Neural cell (in vitro differentiated cells): Measurements from ENCODE around the gene GNPTG. TPM values are rescaled to one million over a fixed set of nuclear protein-coding genes. Genes with fewer than 3 reads are reported as not detected.

Experiments
- H2AFZ ChIP-seq: fragments of 200-600, 300-800 bp; sonication (generic), shearing (Covaris generic); 2 replicates; pipeline ENCODE4 v1.6.0; 2014; ENCODE audit warnings: low read depth, mild to moderate bottlenecking, antibody characterized with exemption, low read length, moderate library complexity
- H3F3A ChIP-seq: fragments of 200-600 bp; shearing (Covaris generic); 2 replicates; pipeline ENCODE4 v1.6.1; 2016; ENCODE audit warnings: mild to moderate bottlenecking, moderate library complexity, mixed read lengths, antibody characterized with exemption, low read length; ENCODE audit not compliant: insufficient read depth, poor library complexity, severe bottlenecking
- H3K27ac ChIP-seq: fragments of 200-600, 300-800 bp; sonication (generic), shearing (Covaris generic); 2 replicates; pipeline ENCODE4 v1.5.1; 2014; ENCODE audit warnings: mild to moderate bottlenecking, low read length, moderate library complexity
- H3K27me3 ChIP-seq: fragments of 300-800, 200-600 bp; sonication (generic), shearing (Covaris generic); 2 replicates; pipeline ENCODE4 v1.6.0; 2014; ENCODE audit warnings: mild to moderate bottlenecking, low read depth, low read length, moderate library complexity; ENCODE audit not compliant: insufficient read depth
- H3K36me3 ChIP-seq: fragments of 300-800, 200-600 bp; sonication (generic), shearing (Covaris generic); 2 replicates; pipeline ENCODE4 v1.5.1; 2014; ENCODE audit warnings: mild to moderate bottlenecking, antibody characterized with exemption, low read length, moderate library complexity; ENCODE audit not compliant: insufficient read depth
- H3K4me2 ChIP-seq: fragments of 300-800, 200-600 bp; sonication (generic), shearing (Covaris generic); 2 replicates; pipeline ENCODE4 v1.6.0; 2014; ENCODE audit warnings: mild to moderate bottlenecking, low read length
- H3K4me3 ChIP-seq: fragments of 300-800, 200-600 bp; sonication (generic), shearing (Covaris generic); 2 replicates; pipeline ENCODE4 v1.5.1; 2014; ENCODE audit warnings: mild to moderate bottlenecking, low read length, moderate library complexity
- H3K79me2 ChIP-seq: fragments of 200-600 bp; shearing (Covaris generic); replicated peaks from 2 replicates; pipeline ENCODE4 v1.6.0; 2014; ENCODE audit warnings: mild to moderate bottlenecking, low read length, moderate library complexity; ENCODE audit not compliant: insufficient read depth
- H3K9ac ChIP-seq: fragments of 300-800, 200-600 bp; sonication (generic), shearing (Covaris generic); 2 replicates; pipeline ENCODE4 v1.6.1; 2016; ENCODE audit warnings: mild to moderate bottlenecking, low read length, mixed read lengths
- H3K9me2 ChIP-seq: fragments of 200-600 bp; shearing (Covaris generic); 2 replicates; pipeline ENCODE4 v1.6.1; 2016; ENCODE audit warnings: mild to moderate bottlenecking, low read length, mixed read lengths; ENCODE audit not compliant: insufficient read depth
- H3K9me3 ChIP-seq: fragments of 200-600, 300-800 bp; sonication (generic), shearing (Covaris generic); 2 replicates; pipeline ENCODE4 v1.6.1; 2016; ENCODE audit warnings: mild to moderate bottlenecking, mixed run types, low read length, moderate library complexity, mixed read lengths
- H4K20me1 ChIP-seq: fragments of 200-600 bp; shearing (Covaris generic); 2 replicates; pipeline ENCODE4 v1.6.1; 2016; ENCODE audit warnings: mild to moderate bottlenecking, mixed run types; ENCODE audit not compliant: insufficient read depth
- EP300 ChIP-seq: fragments of 450-650 bp; conservative IDR thresholded peaks from 2 replicates; pipeline ENCODE4 v1.6.1; 2014; ENCODE audit warnings: antibody characterized with exemption, mild to moderate bottlenecking, moderate library complexity; ENCODE audit not compliant: poor library complexity, severe bottlenecking
- EZH2 ChIP-seq: fragments of 200-600, 300-800 bp; shearing (Covaris generic), sonication (generic); IDR thresholded peaks from 2 replicates; pipeline ENCODE4 v1.6.1; 2014; ENCODE audit warnings: antibody characterized with exemption, low read length, borderline replicate concordance, mild to moderate bottlenecking; ENCODE audit not compliant: insufficient read depth, poor library complexity, severe bottlenecking
- MXI1 ChIP-seq: fragments of 450-650 bp; conservative IDR thresholded peaks from 2 replicates; pipeline ENCODE4 v1.6.1; 2014; ENCODE audit warnings: antibody characterized with exemption, mild to moderate bottlenecking; ENCODE audit not compliant: poor library complexity, severe bottlenecking
- POLR2AphosphoS5 ChIP-seq: IDR thresholded peaks from 2 replicates; pipeline ENCODE4 v1.6.1; 2012
- RAD21 ChIP-seq: fragments of 450-650 bp; conservative IDR thresholded peaks from 2 replicates; pipeline ENCODE4 v1.6.1; 2014; ENCODE audit warnings: antibody characterized with exemption, mild to moderate bottlenecking, moderate library complexity
- SMC3 ChIP-seq: fragments of 450-650 bp; conservative IDR thresholded peaks from 2 replicates; pipeline ENCODE4 v1.6.1; 2014; ENCODE audit warnings: antibody characterized with exemption, mild to moderate bottlenecking, moderate library complexity; ENCODE audit not compliant: poor library complexity
- TAF1 ChIP-seq: IDR thresholded peaks from 2 replicates; pipeline ENCODE4 v1.6.1; 2012; ENCODE audit warnings: low read depth
- polyA plus RNA-seq: library from polyadenylated mRNA; depleted of rRNA; stranded (reverse); fragments of >200 nt; gene quantifications from 2 replicates; pipeline ENCODE4 v1.2.3, GENCODE V29; 2014
- TF ChIP-seq, protein P1 (sequence below): fragments of 450-650 bp; IDR thresholded peaks from 2 replicates; pipeline ENCODE4 v1.5.1; 2014; ENCODE audit warnings: antibody characterized with exemption, mild to moderate bottlenecking, moderate library complexity; ENCODE audit not compliant: poor library complexity, severe bottlenecking
- TF ChIP-seq, protein P2 (sequence below): IDR thresholded peaks from 2 replicates; pipeline ENCODE4 v1.6.1; 2012; ENCODE audit warnings: borderline replicate concordance

The GNPTG gene
- polyA plus RNA-seq, 1 donor from 2014 or later: 90.5 TPM

DNA sequence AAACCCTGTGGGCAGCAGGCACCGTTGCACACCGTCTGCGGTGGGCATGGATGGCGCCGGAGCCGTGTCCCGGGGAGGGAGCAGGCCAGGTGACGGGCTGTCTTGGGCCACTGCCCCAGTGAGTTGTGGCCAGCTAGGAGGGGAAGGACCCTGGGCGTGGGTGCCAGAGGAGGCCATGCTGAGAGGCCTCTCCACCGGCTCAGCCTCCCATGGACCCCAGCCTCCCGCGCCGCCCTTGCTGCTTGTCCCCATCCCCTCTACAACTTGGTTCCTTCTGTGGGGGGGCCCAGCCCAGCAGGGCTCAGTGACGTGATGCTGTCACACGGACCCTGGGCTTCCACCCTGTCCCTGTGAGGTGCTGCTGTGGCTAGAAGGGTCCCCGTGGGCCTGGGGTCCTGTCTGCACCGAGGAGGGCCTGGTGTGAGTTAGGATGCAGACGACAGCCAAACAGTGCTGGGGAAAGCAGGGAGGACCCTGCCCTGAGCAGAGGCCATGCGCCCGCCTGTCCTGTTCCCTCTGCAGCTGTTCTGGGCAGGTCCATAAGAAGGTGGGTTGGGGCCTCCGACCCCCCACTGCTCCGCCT, 31.0 kb upstream of the GNPTG start:
- Histone ChIP-seq H3K36me3 (no peaks in the 10 kb centered on the region), H3K27ac (no peak overlapping the region), H3K27me3 (no peaks in the 10 kb centered on the region), H3K9ac (no peak overlapping the region), H3K4me3 (no peak overlapping the region), H3F3A (no peaks in the 10 kb centered on the region), H4K20me1 (peaks cover 8% of the 10 kb centered on the region), H2AFZ (no peak overlapping the region), H3K9me2 (no peaks in the 10 kb centered on the region), H3K79me2 (peaks cover 15% of the 10 kb centered on the region), H3K9me3 (no peaks in the 10 kb centered on the region), H3K4me2 (no peak overlapping the region)
- TF ChIP-seq, protein P1, sequence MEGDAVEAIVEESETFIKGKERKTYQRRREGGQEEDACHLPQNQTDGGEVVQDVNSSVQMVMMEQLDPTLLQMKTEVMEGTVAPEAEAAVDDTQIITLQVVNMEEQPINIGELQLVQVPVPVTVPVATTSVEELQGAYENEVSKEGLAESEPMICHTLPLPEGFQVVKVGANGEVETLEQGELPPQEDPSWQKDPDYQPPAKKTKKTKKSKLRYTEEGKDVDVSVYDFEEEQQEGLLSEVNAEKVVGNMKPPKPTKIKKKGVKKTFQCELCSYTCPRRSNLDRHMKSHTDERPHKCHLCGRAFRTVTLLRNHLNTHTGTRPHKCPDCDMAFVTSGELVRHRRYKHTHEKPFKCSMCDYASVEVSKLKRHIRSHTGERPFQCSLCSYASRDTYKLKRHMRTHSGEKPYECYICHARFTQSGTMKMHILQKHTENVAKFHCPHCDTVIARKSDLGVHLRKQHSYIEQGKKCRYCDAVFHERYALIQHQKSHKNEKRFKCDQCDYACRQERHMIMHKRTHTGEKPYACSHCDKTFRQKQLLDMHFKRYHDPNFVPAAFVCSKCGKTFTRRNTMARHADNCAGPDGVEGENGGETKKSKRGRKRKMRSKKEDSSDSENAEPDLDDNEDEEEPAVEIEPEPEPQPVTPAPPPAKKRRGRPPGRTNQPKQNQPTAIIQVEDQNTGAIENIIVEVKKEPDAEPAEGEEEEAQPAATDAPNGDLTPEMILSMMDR: no peak
- TF ChIP-seq TAF1 (no peak), POLR2AphosphoS5 (no peak), SMC3 (no peak), EZH2 (no peak), RAD21 (no peak), MXI1 (no peak), EP300 (no peak)
- TF ChIP-seq, protein P2, sequence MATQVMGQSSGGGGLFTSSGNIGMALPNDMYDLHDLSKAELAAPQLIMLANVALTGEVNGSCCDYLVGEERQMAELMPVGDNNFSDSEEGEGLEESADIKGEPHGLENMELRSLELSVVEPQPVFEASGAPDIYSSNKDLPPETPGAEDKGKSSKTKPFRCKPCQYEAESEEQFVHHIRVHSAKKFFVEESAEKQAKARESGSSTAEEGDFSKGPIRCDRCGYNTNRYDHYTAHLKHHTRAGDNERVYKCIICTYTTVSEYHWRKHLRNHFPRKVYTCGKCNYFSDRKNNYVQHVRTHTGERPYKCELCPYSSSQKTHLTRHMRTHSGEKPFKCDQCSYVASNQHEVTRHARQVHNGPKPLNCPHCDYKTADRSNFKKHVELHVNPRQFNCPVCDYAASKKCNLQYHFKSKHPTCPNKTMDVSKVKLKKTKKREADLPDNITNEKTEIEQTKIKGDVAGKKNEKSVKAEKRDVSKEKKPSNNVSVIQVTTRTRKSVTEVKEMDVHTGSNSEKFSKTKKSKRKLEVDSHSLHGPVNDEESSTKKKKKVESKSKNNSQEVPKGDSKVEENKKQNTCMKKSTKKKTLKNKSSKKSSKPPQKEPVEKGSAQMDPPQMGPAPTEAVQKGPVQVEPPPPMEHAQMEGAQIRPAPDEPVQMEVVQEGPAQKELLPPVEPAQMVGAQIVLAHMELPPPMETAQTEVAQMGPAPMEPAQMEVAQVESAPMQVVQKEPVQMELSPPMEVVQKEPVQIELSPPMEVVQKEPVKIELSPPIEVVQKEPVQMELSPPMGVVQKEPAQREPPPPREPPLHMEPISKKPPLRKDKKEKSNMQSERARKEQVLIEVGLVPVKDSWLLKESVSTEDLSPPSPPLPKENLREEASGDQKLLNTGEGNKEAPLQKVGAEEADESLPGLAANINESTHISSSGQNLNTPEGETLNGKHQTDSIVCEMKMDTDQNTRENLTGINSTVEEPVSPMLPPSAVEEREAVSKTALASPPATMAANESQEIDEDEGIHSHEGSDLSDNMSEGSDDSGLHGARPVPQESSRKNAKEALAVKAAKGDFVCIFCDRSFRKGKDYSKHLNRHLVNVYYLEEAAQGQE: no peak

DNA sequence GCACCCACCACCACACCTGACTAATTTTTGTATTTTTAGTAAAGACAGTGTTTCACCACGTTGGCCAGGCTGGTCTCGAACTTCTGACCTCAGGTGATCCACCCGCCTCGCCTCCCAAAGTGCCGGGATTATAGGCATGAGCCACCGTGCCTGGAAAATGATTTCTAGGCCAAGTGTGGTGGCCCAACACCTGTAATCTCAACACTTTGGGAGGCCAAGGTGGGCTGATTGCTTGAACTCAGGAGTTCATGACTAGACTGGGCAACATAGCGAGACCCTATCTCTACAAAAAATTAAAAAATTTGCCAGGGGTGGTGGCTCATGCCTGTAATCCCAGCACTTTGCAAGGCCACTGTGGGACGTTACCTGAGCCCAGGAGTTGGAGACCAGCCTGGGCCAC, 29.3 kb upstream of the GNPTG start:
- H2AFZ ChIP-seq: no peak overlapping the region
- no peak overlapping the region for H3K9ac ChIP-seq
- H3K79me2 ChIP-seq: peaks cover 5% of the 10 kb centered on the region
- H3K9me2 ChIP-seq: no peaks in the 10 kb centered on the region
- no peaks in the 10 kb centered on the region for H4K20me1 ChIP-seq
- H3K9me3 ChIP-seq: no peaks in the 10 kb centered on the region
- no peak overlapping the region for H3K27ac ChIP-seq
- H3K27me3 ChIP-seq: no peaks in the 10 kb centered on the region
- H3K4me2 ChIP-seq: no peak overlapping the region
- H3K36me3 ChIP-seq: no peaks in the 10 kb centered on the region
- H3K4me3 ChIP-seq: no peak overlapping the region
- no peak for TF ChIP-seq MXI1
- TF ChIP-seq EP300: no peak
- no peak for TF ChIP-seq EZH2
- TF ChIP-seq, protein P2: no peak
- TF ChIP-seq, protein P1: no peak
- TF ChIP-seq SMC3: no peak
- no peak for TF ChIP-seq TAF1
- no peak for TF ChIP-seq RAD21
- TF ChIP-seq POLR2AphosphoS5: no peak
- H3F3A ChIP-seq: no peaks in the 10 kb centered on the region
